HepG2 (cell line): ENCODE data around the gene WDR54. TPM values are rescaled to one million over a fixed set of nuclear protein-coding genes. Genes with fewer than 3 reads are reported as not detected.
A peak's percentile ranks its signal among the peaks of the same experiment; 100 is the strongest.

ENCODE experiments used
- ARNT2 ChIP-seq: sonication (generic); formaldehyde crosslinking; IDR thresholded peaks from 2 replicates; pipeline ENCODE4 v1.8.0; 2022; ENCODE audit warnings: mild to moderate bottlenecking, low read depth, missing genetic modification reagents, moderate library complexity
- DNMT3B ChIP-seq: conservative IDR thresholded peaks from 2 replicates; pipeline ENCODE4 v1.6.1; 2016; ENCODE audit warnings: missing biosample characterization, control low read depth
- FOXJ3 ChIP-seq: sonication (generic); formaldehyde crosslinking; IDR thresholded peaks from 2 replicates; pipeline ENCODE4 v1.4.0; 2020; ENCODE audit warnings: missing genetic modification reagents, mild to moderate bottlenecking, borderline replicate concordance
- HNRNPH1 ChIP-seq: fragments of 200-400 bp; formaldehyde crosslinking; optimal IDR thresholded peaks from 2 replicates; pipeline ENCODE3; 2017; ENCODE audit warnings: mild to moderate bottlenecking, low read depth, low read length
- RFX5 ChIP-seq: IDR thresholded peaks from 2 replicates; pipeline ENCODE4 v1.6.1; 2011; ENCODE audit warnings: low read depth, low read length, improper control_type of control experiment
- RXRA ChIP-seq: sonication (generic); formaldehyde crosslinking; IDR thresholded peaks from 2 replicates; pipeline ENCODE4 v1.5.1; 2020; ENCODE audit warnings: missing genetic modification reagents
- TBP ChIP-seq: sonication (generic); formaldehyde crosslinking; IDR thresholded peaks from 2 replicates; pipeline ENCODE4 v1.5.0; 2020; ENCODE audit warnings: missing genetic modification reagents
- YEATS2 ChIP-seq: sonication (generic); formaldehyde crosslinking; IDR thresholded peaks from 2 replicates; pipeline ENCODE4 v1.4.0; 2020; ENCODE audit warnings: missing genetic modification reagents, borderline replicate concordance
- ZBTB4 ChIP-seq: sonication (generic); formaldehyde crosslinking; IDR thresholded peaks from 2 replicates; pipeline ENCODE4 v1.4.0; 2020; ENCODE audit warnings: missing genetic modification reagents, mild to moderate bottlenecking, borderline replicate concordance
- ZFAT ChIP-seq: sonication (generic); formaldehyde crosslinking; conservative IDR thresholded peaks from 2 replicates; pipeline ENCODE4 v1.8.1; 2023; ENCODE audit warnings: missing genetic modification reagents, inconsistent platforms
- ZMAT3 ChIP-seq: sonication (generic); formaldehyde crosslinking; conservative IDR thresholded peaks from 2 replicates; pipeline ENCODE4 v1.7.0; 2021; ENCODE audit warnings: missing genetic modification reagents
- ZNF253 ChIP-seq: sonication (generic); formaldehyde crosslinking; IDR thresholded peaks from 2 replicates; pipeline ENCODE4 v1.8.0; 2022; ENCODE audit warnings: mild to moderate bottlenecking, missing genetic modification reagents, borderline replicate concordance
- ZNF543 ChIP-seq: sonication (generic); formaldehyde crosslinking; IDR thresholded peaks from 2 replicates; pipeline ENCODE4 v1.4.0; 2020; ENCODE audit warnings: mild to moderate bottlenecking, missing genetic modification reagents
- ZNF552 ChIP-seq: sonication (generic); formaldehyde crosslinking; IDR thresholded peaks from 2 replicates; pipeline ENCODE4 v1.9.0; 2022; ENCODE audit warnings: missing genetic modification reagents, mild to moderate bottlenecking, borderline replicate concordance
- ZNF574 ChIP-seq: sonication (generic); formaldehyde crosslinking; IDR thresholded peaks from 2 replicates; pipeline ENCODE4 v1.4.0; 2020; ENCODE audit warnings: missing genetic modification reagents
- ZNF792 ChIP-seq: IDR thresholded peaks from 2 replicates; pipeline ENCODE4 v1.6.1; 2016
- ZNF841 ChIP-seq: sonication (generic); formaldehyde crosslinking; IDR thresholded peaks from 2 replicates; pipeline ENCODE4 v1.8.1; 2023; ENCODE audit warnings: missing genetic modification reagents, borderline replicate concordance
- ZZZ3 ChIP-seq: sonication (generic); formaldehyde crosslinking; IDR thresholded peaks from 2 replicates; pipeline ENCODE4 v1.4.0; 2020; ENCODE audit warnings: missing genetic modification reagents, mild to moderate bottlenecking, borderline replicate concordance
- polyA plus RNA-seq, 8 experiments: library from polyadenylated mRNA; depleted of rRNA in 3 of 8; stranded (reverse) in 7 of 8; unstranded in 1 of 8; fragments of >200 nt; fragmentation: Illumina TruSeq in 4 of 8; extraction: Trizol in 4 of 8; gene quantifications; 2 replicates each; pipeline versions ENCODE4 v1.2.1 to v1.2.3, GENCODE V29; 2011 to 2016; ENCODE audit warnings: low read depth in 4 of 8, missing spikeins in 1 of 8, mixed read lengths in 1 of 8; ENCODE audit not compliant: insufficient read depth in 1 of 8
- total RNA-seq, 5 experiments: library from RNA; depleted of rRNA; stranded (reverse); fragments of >200 nt; fragmentation: Illumina TruSeq; extraction: Trizol; gene quantifications; 2 replicates each; pipeline ENCODE4 v1.2.3, GENCODE V29; 2016; ENCODE audit warnings: low read depth in 1 of 5
- TF ChIP-seq, protein P1 (sequence below): sonication (generic); formaldehyde crosslinking; IDR thresholded peaks from 2 replicates; pipeline ENCODE4 v1.4.0; 2020; ENCODE audit warnings: missing genetic modification reagents
- TF ChIP-seq, protein P2 (sequence below): IDR thresholded peaks from 2 replicates; pipeline ENCODE4 v1.6.1; 2016; ENCODE audit warnings: missing genetic modification reagents, missing compliant biosample characterization

The WDR54 gene
- total and polyA plus RNA-seq, 2 of the 13 experiments (the other 11 are each of a cell fraction or from before 2014, with no cell fraction given): 2.0 to 17.3 TPM

GRCh38 chr2:74429487-74430451 is 8.2 kb downstream of the WDR54 start (continued):
- peak; percentile 67 for TF ChIP-seq RXRA
- TF ChIP-seq ZNF552 (CRISPR knock-in tag): no peak
- peak; percentile 78; the same call in 1 of the 2 replicates for TF ChIP-seq ARNT2 (CRISPR knock-in tag)
- TF ChIP-seq ZNF574 (CRISPR knock-in tag): peak; percentile 15; the same call in 1 of the 2 replicates
- no peak for TF ChIP-seq ZNF841
- TF ChIP-seq ZFAT (CRISPR knock-in tag): no peak
- TF ChIP-seq FOXJ3: no peak
- peak; percentile 82 for TF ChIP-seq ZZZ3
- TF ChIP-seq ZNF543: peak; percentile 91
- peak; percentile 67; the same call in 1 of the 2 replicates for TF ChIP-seq ZNF792 (CRISPR knock-in tag)
- no peak for TF ChIP-seq ZMAT3 (CRISPR knock-in tag)
- peak; percentile 69 for TF ChIP-seq HNRNPH1
- no peak; the same call in 1 of the 2 replicates for TF ChIP-seq YEATS2 (CRISPR knock-in tag)
- TF ChIP-seq, protein P1, sequence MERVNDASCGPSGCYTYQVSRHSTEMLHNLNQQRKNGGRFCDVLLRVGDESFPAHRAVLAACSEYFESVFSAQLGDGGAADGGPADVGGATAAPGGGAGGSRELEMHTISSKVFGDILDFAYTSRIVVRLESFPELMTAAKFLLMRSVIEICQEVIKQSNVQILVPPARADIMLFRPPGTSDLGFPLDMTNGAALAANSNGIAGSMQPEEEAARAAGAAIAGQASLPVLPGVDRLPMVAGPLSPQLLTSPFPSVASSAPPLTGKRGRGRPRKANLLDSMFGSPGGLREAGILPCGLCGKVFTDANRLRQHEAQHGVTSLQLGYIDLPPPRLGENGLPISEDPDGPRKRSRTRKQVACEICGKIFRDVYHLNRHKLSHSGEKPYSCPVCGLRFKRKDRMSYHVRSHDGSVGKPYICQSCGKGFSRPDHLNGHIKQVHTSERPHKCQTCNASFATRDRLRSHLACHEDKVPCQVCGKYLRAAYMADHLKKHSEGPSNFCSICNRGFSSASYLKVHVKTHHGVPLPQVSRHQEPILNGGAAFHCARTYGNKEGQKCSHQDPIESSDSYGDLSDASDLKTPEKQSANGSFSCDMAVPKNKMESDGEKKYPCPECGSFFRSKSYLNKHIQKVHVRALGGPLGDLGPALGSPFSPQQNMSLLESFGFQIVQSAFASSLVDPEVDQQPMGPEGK (CRISPR knock-in tag): peak; percentile 97
- TF ChIP-seq, protein P2, sequence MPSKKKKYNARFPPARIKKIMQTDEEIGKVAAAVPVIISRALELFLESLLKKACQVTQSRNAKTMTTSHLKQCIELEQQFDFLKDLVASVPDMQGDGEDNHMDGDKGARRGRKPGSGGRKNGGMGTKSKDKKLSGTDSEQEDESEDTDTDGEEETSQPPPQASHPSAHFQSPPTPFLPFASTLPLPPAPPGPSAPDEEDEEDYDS (CRISPR knock-in tag): peak; percentile 53; the same call in 1 of the 2 replicates
- peak; percentile 63; the same call in 1 of the 2 replicates for TF ChIP-seq ZNF253 (CRISPR knock-in tag)
- no peak; the same call in 1 of the 2 replicates for TF ChIP-seq RFX5
- TF ChIP-seq ZBTB4 (CRISPR knock-in tag): 0 out of 2 replicates have a peak, but pooled peaks have one; percentile 19
- TF ChIP-seq TBP (CRISPR knock-in tag): no peak
- no peak for TF ChIP-seq DNMT3B (CRISPR knock-in tag)
